Loucy (cell line): ENCODE data around the gene DDX3Y.

Experiments
- H2AFZ ChIP-seq: fragments of 200-600 bp; sonication (generic); 2 replicates; pipeline ENCODE4 v1.6.0; 2016; ENCODE audit warnings: antibody characterized with exemption, mild to moderate bottlenecking, low read length, moderate library complexity
- H3F3A ChIP-seq: fragments of 200-600 bp; 2 replicates; pipeline ENCODE4 v1.6.0; 2016; ENCODE audit warnings: antibody characterized with exemption, low read depth, mild to moderate bottlenecking
- H3K27me3 ChIP-seq: fragments of 200-600 bp; sonication (generic); 2 replicates; pipeline ENCODE4 v1.6.1; 2014; ENCODE audit warnings: low read length, mild to moderate bottlenecking; ENCODE audit not compliant: insufficient read depth, poor library complexity, severe bottlenecking
- H3K36me3 ChIP-seq: fragments of 200-600 bp; sonication (generic); 2 replicates; pipeline ENCODE4 v1.6.1; 2016; ENCODE audit warnings: low read length; ENCODE audit not compliant: insufficient read depth
- H3K4me1 ChIP-seq: fragments of 200-600 bp; sonication (generic); 2 replicates; pipeline ENCODE4 v1.5.1; 2014; ENCODE audit warnings: low read length, mild to moderate bottlenecking; ENCODE audit not compliant: insufficient read depth, poor library complexity, severe bottlenecking
- H3K4me2 ChIP-seq: fragments of 200-600 bp; sonication (generic); 2 replicates; pipeline ENCODE4 v1.6.0; 2014; ENCODE audit warnings: antibody characterized with exemption, low read length, low read depth, mild to moderate bottlenecking; ENCODE audit not compliant: poor library complexity, severe bottlenecking
- H3K4me3 ChIP-seq: fragments of 200-600 bp; sonication (generic); 2 replicates; pipeline ENCODE4 v1.5.1; 2014; ENCODE audit warnings: low read length, mild to moderate bottlenecking, mixed read lengths; ENCODE audit not compliant: poor library complexity, severe bottlenecking
- H3K79me2 ChIP-seq: fragments of 200-600 bp; sonication (generic); 2 replicates; pipeline ENCODE4 v1.6.1; 2014; ENCODE audit warnings: low read length; ENCODE audit not compliant: insufficient read depth
- H3K9ac ChIP-seq: fragments of 200-600 bp; sonication (generic); 2 replicates; pipeline ENCODE4 v1.6.0; 2014; ENCODE audit warnings: mild to moderate bottlenecking, low read depth, low read length, moderate library complexity; ENCODE audit not compliant: poor library complexity, severe bottlenecking
- H3K9me2 ChIP-seq: fragments of 200-600 bp; sonication (generic); replicated peaks from 2 replicates; pipeline ENCODE4 v1.6.1; 2016; ENCODE audit warnings: low read depth, low read length, mixed read lengths
- H3K9me3 ChIP-seq: fragments of 200-600 bp; sonication (generic); 2 replicates; pipeline ENCODE4 v1.6.1; 2014; ENCODE audit warnings: mild to moderate bottlenecking, antibody characterized with exemption, low read length, low read depth; ENCODE audit not compliant: insufficient read depth
- H4K20me1 ChIP-seq: fragments of 200-600 bp; sonication (generic); 2 replicates; pipeline ENCODE4 v1.6.0; 2014; ENCODE audit warnings: antibody characterized with exemption, low read length, mild to moderate bottlenecking; ENCODE audit not compliant: insufficient read depth, poor library complexity, severe bottlenecking
- CTCF ChIP-seq: fragments of 200-600 bp; sonication (generic); conservative IDR thresholded peaks from 2 replicates; pipeline ENCODE4 v1.5.1; 2014; ENCODE audit warnings: mild to moderate bottlenecking, antibody characterized with exemption, low read length
- EZH2phosphoT487 ChIP-seq: fragments of 200-600 bp; IDR thresholded peaks from 2 replicates; pipeline ENCODE4 v1.6.1; 2018; ENCODE audit warnings: antibody characterized with exemption, mild to moderate bottlenecking, moderate library complexity, borderline replicate concordance

Gene DDX3Y

GRCh38 chrY:12905895-12906294 lies 1.2 kb downstream of the DDX3Y start:
- H3K4me2 ChIP-seq: no peak overlapping the region
- H3K9me2 ChIP-seq: no peaks in the 10 kb centered on the region
- H2AFZ ChIP-seq: no peak overlapping the region
- H3K4me3 ChIP-seq: no peak overlapping the region
- no peaks in the 10 kb centered on the region for H3K27me3 ChIP-seq
- no peak overlapping the region for H3K9ac ChIP-seq
- no peak for TF ChIP-seq EZH2phosphoT487
- TF ChIP-seq CTCF: no peak
- no peaks in the 10 kb centered on the region for H3K36me3 ChIP-seq
- no peaks in the 10 kb centered on the region for H3F3A ChIP-seq
- H3K9me3 ChIP-seq: no peaks in the 10 kb centered on the region
- no peaks in the 10 kb centered on the region for H3K79me2 ChIP-seq
- H3K4me1 ChIP-seq: no peaks in the 10 kb centered on the region
- H4K20me1 ChIP-seq: no peaks in the 10 kb centered on the region

GRCh38 chrY:12913541-12913940 lies 8.9 kb downstream of the DDX3Y start:
- no peak overlapping the region for H3K4me3 ChIP-seq
- H3F3A ChIP-seq: no peaks in the 10 kb centered on the region
- TF ChIP-seq EZH2phosphoT487 (no peak), CTCF (no peak)
- no peaks in the 10 kb centered on the region for H4K20me1 ChIP-seq
- no peaks in the 10 kb centered on the region for H3K9me3 ChIP-seq
- H3K27me3 ChIP-seq: no peaks in the 10 kb centered on the region
- H3K4me1 ChIP-seq: no peaks in the 10 kb centered on the region
- no peak overlapping the region for H3K4me2 ChIP-seq
- no peaks in the 10 kb centered on the region for H3K79me2 ChIP-seq
- no peak overlapping the region for H2AFZ ChIP-seq
- no peaks in the 10 kb centered on the region for H3K9me2 ChIP-seq
- H3K9ac ChIP-seq: no peak overlapping the region
- no peaks in the 10 kb centered on the region for H3K36me3 ChIP-seq

GRCh38 chrY:12928043-12928442 lies 23.4 kb downstream of the DDX3Y start:
- TF ChIP-seq CTCF (no peak), EZH2phosphoT487 (no peak)
- Histone ChIP-seq H3K9me3 (no peaks in the 10 kb centered on the region), H2AFZ (no peak overlapping the region), H3K36me3 (no peaks in the 10 kb centered on the region), H3K9ac (no peak overlapping the region), H3K4me1 (no peaks in the 10 kb centered on the region), H3K4me3 (no peak overlapping the region), H3K79me2 (no peaks in the 10 kb centered on the region), H3K27me3 (no peaks in the 10 kb centered on the region), H3K4me2 (no peak overlapping the region), H3K9me2 (no peaks in the 10 kb centered on the region), H4K20me1 (no peaks in the 10 kb centered on the region), H3F3A (no peaks in the 10 kb centered on the region)
